GM19193 (cell line): ENCODE data around the gene SRCAP.
A peak's percentile ranks its signal among the peaks of the same experiment; 100 is the strongest.

ENCODE experiments used
- POLR2A ChIP-seq: IDR thresholded peaks from 4 replicates; pipeline ENCODE4 v1.6.1; 2011; ENCODE audit not compliant: insufficient read depth, insufficient read length; ENCODE audit errors: extremely low read depth

SRCAP gene

DNA sequence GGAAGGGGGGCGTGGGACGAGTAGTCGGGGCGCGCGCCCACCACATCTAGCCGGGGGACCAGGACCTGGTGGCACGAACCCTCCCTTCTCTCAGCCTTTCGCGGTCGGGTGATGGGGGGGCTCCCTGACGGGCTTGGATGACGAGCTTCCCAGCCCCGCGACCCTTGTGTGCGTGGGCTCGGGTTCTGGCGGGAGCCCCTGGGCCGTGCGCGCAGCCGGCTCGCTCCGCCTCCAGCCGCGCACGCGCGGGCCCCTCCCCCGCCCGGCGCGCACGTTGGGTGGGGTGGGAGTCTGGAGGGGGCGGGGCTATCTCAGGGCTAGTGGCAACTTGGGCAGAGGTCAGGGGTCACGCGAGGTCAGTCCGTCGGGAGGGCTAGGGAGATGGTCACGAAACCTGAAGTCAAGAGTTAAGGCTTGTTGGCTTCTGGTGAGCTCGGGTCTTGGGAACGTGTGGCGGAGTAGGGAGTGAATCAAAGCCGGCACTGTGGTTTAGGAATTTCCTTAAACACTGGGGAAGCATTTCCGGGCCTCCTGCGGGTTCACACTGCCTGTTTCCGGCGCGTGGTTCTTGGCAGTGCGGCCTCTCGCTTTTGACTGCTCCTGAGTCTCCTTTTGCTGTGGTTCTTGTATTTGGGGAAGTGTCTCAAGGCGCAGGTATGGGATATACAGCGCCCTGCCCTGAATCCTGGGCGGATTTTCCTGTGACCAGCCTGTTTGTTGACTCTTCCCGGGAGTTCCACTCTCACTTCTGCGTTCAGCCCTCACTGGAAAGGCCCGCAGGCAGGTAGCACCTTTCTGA, at the start of gene SRCAP:
Gene SRCAP, plus strand, starts transcription at position 356 of the 799 bp plus-strand sequence. CDS start 1,654 bp downstream, outside the sequence.
- TF ChIP-seq POLR2A, result peak; percentile 56

DNA sequence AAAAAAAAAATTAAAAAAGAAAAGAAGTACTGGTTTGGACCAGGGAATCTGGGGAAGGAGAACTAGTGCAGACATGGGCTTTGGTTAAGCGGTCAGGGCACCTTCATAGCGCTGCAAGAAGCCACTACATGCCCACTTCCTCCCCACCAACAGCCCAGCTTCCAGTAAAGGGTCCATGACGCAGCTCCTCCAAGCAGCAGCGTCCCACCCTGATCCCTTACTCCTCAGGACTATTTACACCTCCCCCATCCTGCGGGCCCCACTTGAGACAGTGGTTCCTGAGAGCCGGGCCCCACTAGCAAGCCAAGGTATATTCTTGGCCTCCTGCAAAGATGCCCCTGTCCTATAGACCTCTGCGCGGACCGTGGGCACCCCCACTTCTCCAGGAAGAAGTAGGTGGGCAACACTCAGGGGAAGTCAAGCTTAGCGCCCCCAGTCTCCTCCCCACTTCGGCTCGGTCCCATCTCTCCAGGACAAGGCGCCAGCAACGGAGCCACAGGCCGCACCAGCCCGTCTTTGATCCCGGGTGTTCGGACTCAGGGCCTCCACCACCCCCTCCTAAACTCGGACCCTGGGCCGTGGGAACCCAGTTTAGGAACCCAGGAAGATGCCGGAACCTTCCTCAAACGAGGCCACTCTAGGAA, 49.1 kb upstream of the SRCAP start:
- no peak for TF ChIP-seq POLR2A

DNA sequence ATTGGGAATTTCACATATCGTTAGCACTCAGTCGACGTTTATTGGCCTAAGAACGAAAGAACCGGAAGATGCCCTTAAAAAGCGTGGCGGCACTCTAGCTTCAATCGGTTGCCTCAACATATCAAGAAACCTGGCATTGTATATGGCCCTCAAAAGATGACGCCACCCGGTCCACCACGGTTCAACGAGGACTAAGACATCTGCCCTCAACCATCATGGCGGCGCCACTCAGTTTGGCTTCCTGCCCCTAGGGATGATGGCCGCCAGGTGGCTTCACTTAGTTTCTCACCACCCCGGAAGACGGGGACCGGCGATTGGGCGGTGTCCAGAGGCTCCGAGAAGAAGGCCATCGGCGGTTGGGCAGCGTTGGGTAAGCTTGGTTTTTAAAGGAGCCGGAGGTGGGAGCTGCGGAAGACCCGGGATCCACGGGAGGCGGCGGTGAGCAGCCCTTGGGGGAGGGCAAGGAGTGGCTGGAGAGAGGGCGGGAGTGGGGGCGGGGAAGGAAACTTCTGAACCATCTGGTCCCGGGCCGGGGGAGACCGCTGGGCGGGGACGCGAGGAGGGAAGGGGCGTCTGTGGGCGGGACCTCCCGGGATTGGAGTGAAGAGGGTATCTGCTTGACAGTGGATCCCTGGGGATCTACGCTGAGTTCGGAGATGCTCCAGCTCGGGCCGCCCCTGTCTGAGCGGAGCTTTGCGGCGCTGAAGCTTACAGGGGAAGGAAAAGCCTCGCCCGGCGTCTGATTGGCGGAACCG, 48.4 kb upstream of the SRCAP start, which contains the start of gene PRR14:
Gene PRR14, plus strand, starts transcription at position 592 of the 755 bp plus-strand sequence. CDS start 686 bp downstream, outside the sequence.
- TF ChIP-seq POLR2A, result peak; percentile 44

- peak; percentile 36 for TF ChIP-seq POLR2A
Observed at GRCh38 chr16:30651124-30652004, 47.6 kb upstream of the SRCAP start.

- TF ChIP-seq POLR2A, result no peak
Observed at GRCh38 chr16:30652005-30652296, 47.0 kb upstream of the SRCAP start.

GRCh38 chr16:30652718-30653117, 46.3 kb upstream of the SRCAP start:
- TF ChIP-seq POLR2A, result no peak

GRCh38 chr16:30654856-30655255, 44.1 kb upstream of the SRCAP start:
- no peak for TF ChIP-seq POLR2A

DNA sequence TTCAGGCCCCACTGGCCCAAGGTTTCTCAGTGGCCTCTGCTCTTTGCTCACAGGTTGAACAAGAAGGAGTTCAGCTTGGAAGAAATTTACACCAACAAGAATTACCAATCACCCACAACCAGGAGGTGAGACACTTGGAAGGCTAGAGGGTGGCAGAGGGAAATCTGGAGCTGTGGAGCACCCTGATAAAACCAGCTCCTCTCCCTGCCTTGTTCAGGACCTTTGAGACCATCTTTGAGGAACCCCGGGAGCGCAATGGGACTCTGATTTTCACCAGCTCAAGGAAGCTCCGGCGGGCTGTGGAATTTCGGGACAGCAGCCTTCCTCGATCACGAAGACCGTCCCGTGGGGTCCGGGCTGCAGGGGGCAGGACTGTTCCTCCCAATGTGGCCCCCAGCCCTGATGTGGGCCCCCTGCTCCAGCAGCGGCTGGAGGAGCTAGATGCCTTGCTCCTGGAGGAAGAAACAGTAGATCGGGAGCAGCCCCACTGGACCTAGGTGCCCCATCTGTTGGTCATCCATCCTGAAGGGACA, 43.1 kb upstream of the SRCAP start:
- no peak for TF ChIP-seq POLR2A

GRCh38 chr16:30656388-30656787, 42.6 kb upstream of the SRCAP start:
- no peak for TF ChIP-seq POLR2A

GRCh38 chr16:30656974-30657865, 41.8 kb upstream of the SRCAP start:
- no peak for TF ChIP-seq POLR2A

GRCh38 chr16:30657866-30658730, 40.9 kb upstream of the SRCAP start, which contains the start of gene FBRS:
Gene FBRS (plus strand): TSS chr16:30658431. CDS start chr16:30659519, 1,088 bp downstream.
- TF ChIP-seq POLR2A, result peak; percentile 71

GRCh38 chr16:30658731-30659506, 40.1 kb upstream of the SRCAP start:
- TF ChIP-seq POLR2A, result peak; percentile 46
